ENCODE measurements around the gene SNAPIN.
A peak's percentile ranks its signal among the peaks of the same experiment; 100 is the strongest.

SNAPIN gene

GRCh38 chr1:153658400-153659174 is at the start of gene SNAPIN:
Gene SNAPIN (plus strand): TSS chr1:153658703. CDS start chr1:153658744, 41 bp downstream.
- DNase-seq (ENCODE audit: low read depth in 2 of 2, low spot score in 1 of 2): peak; percentile 70 to 72

- DNase-seq (ENCODE audit: low read depth in 2 of 2, low spot score in 1 of 2): no peak
These were observed 49.5 kb upstream of the SNAPIN start for GRCh38 chr1:153608742-153609584.

DNA sequence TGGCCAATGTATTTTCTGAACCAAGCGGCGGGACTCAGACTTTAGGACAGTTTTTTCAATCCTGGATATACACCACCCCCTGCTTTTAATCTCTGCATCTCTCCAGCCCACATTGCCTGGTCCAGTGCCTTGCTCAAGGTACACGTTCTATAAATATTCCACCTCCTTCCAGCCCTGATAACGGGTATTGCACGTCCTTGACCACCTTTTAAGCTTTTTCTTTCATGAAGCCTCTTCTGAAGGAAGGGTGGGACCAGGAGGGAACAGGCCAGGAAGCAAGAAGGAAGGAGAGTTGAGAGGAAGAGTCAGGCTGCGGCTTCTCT is 49.0 kb upstream of the SNAPIN start:
- no peak for DNase-seq (ENCODE audit: low read depth in 2 of 2, low spot score in 1 of 2)

DNA sequence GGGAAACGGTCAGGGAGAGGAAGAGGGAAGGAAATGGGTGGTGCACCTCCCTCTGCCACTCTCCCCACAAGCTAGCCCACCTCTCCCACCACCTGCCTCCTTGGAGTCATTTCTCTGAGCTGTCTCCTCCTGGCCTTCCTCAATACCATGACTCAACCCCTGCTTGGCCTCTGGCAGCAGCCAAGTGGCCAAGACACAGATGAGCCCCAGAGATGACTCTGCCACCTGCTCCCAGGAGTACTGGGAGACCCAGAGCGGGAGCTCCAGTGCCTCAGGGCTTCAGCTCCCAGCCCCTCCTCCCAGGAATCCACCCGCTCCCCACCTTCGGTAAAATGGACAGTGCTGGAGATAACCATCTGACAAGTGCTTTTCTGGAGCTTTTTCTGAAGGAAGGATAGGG is 48.2 kb upstream of the SNAPIN start:
- no peak for DNase-seq (ENCODE audit: low read depth in 2 of 2, low spot score in 1 of 2)

- DNase-seq (ENCODE audit: low read depth in 2 of 2, low spot score in 1 of 2): no peak
These were observed 47.6 kb upstream of the SNAPIN start for GRCh38 chr1:153610811-153611301.

- no peak for DNase-seq (ENCODE audit: low read depth in 2 of 2, low spot score in 1 of 2)
These were observed 47.1 kb upstream of the SNAPIN start for GRCh38 chr1:153611356-153611755.

- no peak for DNase-seq (ENCODE audit: low read depth in 2 of 2, low spot score in 1 of 2)
These were observed 46.3 kb upstream of the SNAPIN start for GRCh38 chr1:153612111-153612754.

DNA sequence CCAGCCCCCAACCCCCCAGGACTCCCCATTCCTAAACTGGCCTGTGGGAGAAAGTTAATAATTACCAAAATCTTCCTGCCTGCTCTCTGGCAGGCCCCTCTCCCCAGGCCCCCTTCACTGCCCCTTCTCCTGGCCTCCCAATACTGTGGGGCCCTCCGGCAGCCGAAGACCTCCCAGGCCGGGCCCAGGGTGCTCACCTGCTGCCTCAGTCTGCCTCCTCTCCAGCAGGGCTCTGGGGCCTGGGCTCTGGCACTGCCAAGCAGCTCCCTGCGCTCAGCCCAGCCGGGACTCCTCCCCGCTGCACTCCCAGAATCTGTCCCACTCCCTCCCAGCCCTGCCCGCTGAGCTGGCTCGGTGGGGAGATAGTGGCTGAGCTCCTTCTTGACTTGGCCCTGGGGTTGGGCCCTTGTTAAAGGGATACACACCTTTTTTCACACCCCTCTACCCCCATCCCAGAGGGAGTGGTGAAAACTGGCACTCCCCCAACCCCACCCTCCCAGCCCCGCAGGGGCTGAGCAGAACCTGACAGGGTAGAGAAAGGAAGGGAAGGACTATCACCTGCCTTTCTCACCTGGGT is 45.7 kb upstream of the SNAPIN start, which contains the start of gene S100A16:
TSS of gene S100A16 (minus strand) at position 383 of the 577 bp plus-strand sequence. CDS start 4,986 bp downstream, outside the sequence.
- no peak for DNase-seq (ENCODE audit: low read depth in 2 of 2, low spot score in 1 of 2)

- no peak for DNase-seq (ENCODE audit: low read depth in 2 of 2, low spot score in 1 of 2)
These were observed 45.1 kb upstream of the SNAPIN start for GRCh38 chr1:153613406-153613805.

DNA sequence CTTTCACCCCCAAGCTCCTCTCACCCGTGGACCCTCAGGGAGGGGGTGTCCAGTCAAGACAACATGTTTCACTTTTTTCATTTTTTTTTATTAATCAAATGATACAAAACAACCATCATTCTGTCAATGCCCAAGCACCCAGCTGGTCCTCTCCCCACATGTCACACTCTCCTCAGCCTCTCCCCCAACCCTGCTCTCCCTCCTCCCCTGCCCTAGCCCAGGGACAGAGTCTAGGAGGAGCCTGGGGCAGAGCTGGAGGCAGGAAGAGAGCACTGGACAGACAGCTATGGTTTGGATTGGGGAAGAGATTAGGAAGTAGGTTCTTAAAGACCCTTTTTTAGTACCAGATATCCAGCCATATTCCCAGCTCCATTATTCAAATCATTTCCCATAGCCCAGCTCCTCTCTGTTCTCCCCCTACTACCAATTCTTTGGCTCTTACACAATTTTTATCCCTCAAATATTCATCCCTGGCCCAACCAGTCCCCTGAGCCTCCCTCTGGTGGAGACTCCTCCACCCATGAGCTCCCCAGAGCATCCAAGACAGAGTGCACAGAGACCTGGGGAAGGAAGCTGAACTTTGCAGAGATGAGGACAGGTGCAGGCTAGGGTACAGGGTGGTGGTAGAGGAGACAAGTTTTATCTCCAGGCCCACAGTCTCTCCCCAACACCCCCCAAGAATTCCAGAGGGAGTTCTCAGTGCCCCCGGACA is 44.2 kb upstream of the SNAPIN start:
- no peak for DNase-seq (ENCODE audit: low read depth in 2 of 2, low spot score in 1 of 2)

GRCh38 chr1:153614906-153615305 is 43.6 kb upstream of the SNAPIN start:
- no peak for DNase-seq (ENCODE audit: low read depth in 2 of 2, low spot score in 1 of 2)

- DNase-seq (ENCODE audit: low read depth in 2 of 2, low spot score in 1 of 2): no peak
These were observed 43.1 kb upstream of the SNAPIN start for GRCh38 chr1:153615406-153615805.

DNA sequence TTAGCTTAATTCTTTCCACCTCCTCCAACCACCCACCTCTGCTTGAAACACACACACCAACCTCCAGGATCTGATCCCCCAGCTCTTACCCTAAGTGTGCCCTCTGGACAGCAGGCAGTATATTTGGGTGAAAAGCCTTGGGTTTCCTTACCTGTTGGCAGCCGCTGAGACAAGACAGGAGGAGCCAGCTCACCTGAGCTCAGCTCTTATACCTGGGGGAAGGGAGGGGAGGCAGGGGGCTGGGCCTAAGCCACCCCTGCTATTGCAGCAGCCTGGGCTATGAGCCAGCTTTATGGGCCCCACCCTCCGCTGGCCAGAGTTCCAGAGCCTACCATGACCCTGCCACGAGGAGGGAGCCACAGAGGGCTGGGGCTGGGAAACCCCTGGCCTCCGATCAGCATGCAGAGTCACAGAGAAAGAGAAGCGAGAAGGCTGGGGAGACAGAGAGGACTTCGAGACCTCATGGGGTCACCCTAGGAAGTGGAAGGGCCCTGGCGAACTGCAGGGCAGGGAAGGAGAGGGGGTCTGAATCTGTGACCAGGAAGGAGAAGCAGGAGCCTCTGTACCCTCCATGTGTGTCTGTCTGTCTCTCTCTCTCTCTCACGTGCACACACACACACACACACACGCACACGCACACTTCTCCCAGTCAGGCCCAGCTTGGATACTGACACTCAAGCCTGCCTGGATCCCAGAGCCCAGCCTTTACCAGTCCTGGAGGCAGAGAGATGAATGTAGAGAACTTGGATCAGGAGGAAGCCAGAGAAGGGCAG is 42.2 kb upstream of the SNAPIN start, which contains the start of gene S100A14:
TSS of gene S100A14 (minus strand) at position 182 of the 773 bp plus-strand sequence. CDS start 467 bp downstream, outside the sequence.
- DNase-seq (ENCODE audit: low read depth in 2 of 2, low spot score in 1 of 2): no peak

DNA sequence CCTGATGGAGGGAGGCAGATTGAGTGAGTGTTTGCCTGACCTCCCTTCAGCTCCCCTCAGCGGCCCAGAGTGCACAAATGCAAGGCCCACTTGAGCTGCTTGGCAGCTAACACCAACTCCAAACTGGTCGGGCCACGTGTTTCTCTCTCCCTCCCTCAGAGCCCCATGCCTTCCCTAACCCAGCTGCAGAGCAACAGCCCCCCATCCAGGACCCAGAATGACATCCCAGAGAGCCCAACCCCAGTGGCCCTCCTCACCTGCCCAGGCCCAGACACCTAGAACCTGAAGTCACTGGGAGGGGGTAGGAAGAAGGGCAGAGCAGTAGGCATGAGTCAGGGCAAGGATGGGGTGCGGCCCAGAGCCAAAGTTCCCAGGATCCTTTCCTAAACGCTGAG is 41.6 kb upstream of the SNAPIN start:
- no peak for DNase-seq (ENCODE audit: low read depth in 2 of 2, low spot score in 1 of 2)

DNA sequence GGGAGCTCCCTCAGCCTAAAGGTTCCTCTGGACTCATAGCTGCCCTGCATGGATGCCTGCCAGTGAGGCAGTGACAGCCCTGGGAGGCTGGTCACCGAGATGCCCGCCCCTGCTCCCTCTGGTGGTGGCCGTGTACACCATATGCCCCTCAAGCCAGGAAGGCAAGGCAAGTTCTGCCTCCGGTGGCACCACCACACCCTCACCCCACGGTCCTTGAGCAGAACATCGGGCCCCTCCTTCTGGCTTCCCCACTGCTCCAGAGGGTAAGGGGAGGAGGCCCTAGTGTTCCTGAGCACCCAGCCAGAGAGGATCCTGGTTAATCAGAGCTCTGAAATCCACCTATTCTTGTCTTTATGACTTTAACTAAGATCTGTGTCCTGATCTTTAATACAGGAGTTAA is 40.8 kb upstream of the SNAPIN start:
- peak in 1 of 2 donors; percentile 36 for DNase-seq (ENCODE audit: low read depth in 2 of 2, low spot score in 1 of 2)

- DNase-seq (ENCODE audit: low read depth in 2 of 2, low spot score in 1 of 2): no peak
These were observed 39.3 kb upstream of the SNAPIN start for GRCh38 chr1:153619171-153619570.

- no peak for DNase-seq (ENCODE audit: low read depth in 2 of 2, low spot score in 1 of 2)
These were observed 35.4 kb upstream of the SNAPIN start for GRCh38 chr1:153623101-153623500.

DNA sequence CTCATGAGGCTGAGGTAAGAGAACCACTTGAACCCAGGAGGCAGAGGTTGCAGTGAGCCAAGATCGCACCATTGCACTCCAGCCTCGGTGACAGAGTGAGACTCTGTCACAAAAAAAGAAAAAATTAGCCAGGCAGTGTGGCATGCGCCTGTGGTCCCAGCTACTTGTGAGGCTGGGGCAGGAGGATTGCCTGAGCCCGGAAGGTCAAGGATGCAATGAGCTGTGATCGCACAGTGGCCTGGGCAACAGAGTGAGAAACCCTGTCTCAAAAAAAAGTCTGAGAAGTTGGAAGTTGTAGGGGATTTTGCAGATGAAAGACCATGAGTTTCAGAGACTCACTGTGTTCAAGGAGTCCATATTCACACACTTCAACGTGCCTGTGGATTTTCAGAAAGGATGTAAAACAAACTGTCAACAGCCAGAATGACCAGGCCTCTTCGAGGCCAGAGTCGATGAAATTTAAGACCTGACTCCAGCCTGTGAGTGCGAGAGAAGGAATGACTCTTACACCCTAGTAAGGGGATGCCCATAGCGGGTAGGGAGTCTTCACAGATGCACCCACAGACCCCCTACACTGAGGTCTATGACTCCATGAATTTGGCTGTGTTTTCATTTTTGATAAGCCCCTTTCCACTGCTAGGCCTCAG is 33.4 kb upstream of the SNAPIN start:
- DNase-seq (ENCODE audit: low read depth in 2 of 2, low spot score in 1 of 2): no peak

GRCh38 chr1:153626477-153626903 is 32.0 kb upstream of the SNAPIN start:
- no peak for DNase-seq (ENCODE audit: low read depth in 2 of 2, low spot score in 1 of 2)

Measured in stimulated activated CD8-positive, alpha-beta memory T cell treated with anti-CD3 and anti-CD28 coated beads, Interleukin-4, amount 100 ng/mL, for 1 hour (primary cell).